DOHH2 (cell line): ENCODE data around the gene SLC2A4.

ENCODE experiments used
- H3F3A ChIP-seq: fragments of 200-600 bp; sonication (generic), shearing (Covaris generic); 2 replicates; pipeline ENCODE4 v1.6.0; 2016; ENCODE audit warnings: antibody characterized with exemption, mild to moderate bottlenecking; ENCODE audit not compliant: control insufficient read depth, insufficient read depth
- H3K27ac ChIP-seq: fragments of 200-600 bp; sonication (generic); 2 replicates; pipeline ENCODE4 v1.5.1; 2014; ENCODE audit warnings: low read depth, mild to moderate bottlenecking, low read length, moderate library complexity
- H3K27me3 ChIP-seq: fragments of 200-600 bp; sonication (generic); 2 replicates; pipeline ENCODE4 v1.6.1; 2014; ENCODE audit warnings: mild to moderate bottlenecking, low read length, mixed read lengths; ENCODE audit not compliant: control insufficient read depth
- H3K36me3 ChIP-seq: fragments of 200-600 bp; sonication (generic); 2 replicates; pipeline ENCODE4 v1.6.1; 2014; ENCODE audit warnings: mild to moderate bottlenecking, low read length, moderate library complexity, mixed read lengths; ENCODE audit not compliant: control insufficient read depth
- H3K4me1 ChIP-seq: fragments of 200-600 bp; sonication (generic); 2 replicates; pipeline ENCODE4 v1.6.1; 2014; ENCODE audit warnings: mild to moderate bottlenecking, low read length, mixed read lengths; ENCODE audit not compliant: control insufficient read depth
- H3K4me2 ChIP-seq: fragments of 200-600 bp; sonication (generic); 2 replicates; pipeline ENCODE4 v1.6.0; 2014; ENCODE audit warnings: mild to moderate bottlenecking, low read length, moderate library complexity
- H3K4me3 ChIP-seq: fragments of 200-600 bp; sonication (generic); 2 replicates; pipeline ENCODE4 v1.5.1; 2014; ENCODE audit warnings: mild to moderate bottlenecking, low read length, mixed read lengths
- H3K79me2 ChIP-seq: fragments of 200-600 bp; sonication (generic); 2 replicates; pipeline ENCODE4 v1.6.1; 2014; ENCODE audit warnings: mild to moderate bottlenecking, low read length, mixed read lengths; ENCODE audit not compliant: control insufficient read depth
- H3K9me2 ChIP-seq: fragments of 200-600 bp; sonication (generic); replicated peaks from 2 replicates; pipeline ENCODE4 v1.6.1; 2014; ENCODE audit warnings: mild to moderate bottlenecking, low read length, mixed read lengths; ENCODE audit not compliant: control insufficient read depth
- H3K9me3 ChIP-seq: fragments of 200-600 bp; sonication (generic); 2 replicates; pipeline ENCODE4 v1.6.1; 2014; ENCODE audit warnings: antibody characterized with exemption, low read length, mixed read lengths; ENCODE audit not compliant: control insufficient read depth, insufficient read depth
- H4K20me1 ChIP-seq: fragments of 200-600 bp; sonication (generic); 2 replicates; pipeline ENCODE4 v1.6.0; 2014; ENCODE audit warnings: low read depth, mild to moderate bottlenecking, antibody characterized with exemption, low read length, moderate library complexity; ENCODE audit not compliant: control insufficient read depth, insufficient read depth
- EZH2phosphoT487 ChIP-seq: fragments of 200-600 bp; sonication (generic); IDR thresholded peaks from 2 replicates; pipeline ENCODE4 v1.6.1; 2017; ENCODE audit warnings: borderline replicate concordance, mild to moderate bottlenecking, antibody characterized with exemption, low read length, moderate library complexity, mixed read lengths
- TF ChIP-seq, protein P1 (sequence below): fragments of 200-600 bp; sonication (generic); IDR thresholded peaks from one replicate; pipeline ENCODE4 v1.5.1; 2014; ENCODE audit warnings: antibody characterized with exemption, mild to moderate bottlenecking, low read depth, low read length; ENCODE audit not compliant: poor library complexity, severe bottlenecking

SLC2A4 gene

DNA sequence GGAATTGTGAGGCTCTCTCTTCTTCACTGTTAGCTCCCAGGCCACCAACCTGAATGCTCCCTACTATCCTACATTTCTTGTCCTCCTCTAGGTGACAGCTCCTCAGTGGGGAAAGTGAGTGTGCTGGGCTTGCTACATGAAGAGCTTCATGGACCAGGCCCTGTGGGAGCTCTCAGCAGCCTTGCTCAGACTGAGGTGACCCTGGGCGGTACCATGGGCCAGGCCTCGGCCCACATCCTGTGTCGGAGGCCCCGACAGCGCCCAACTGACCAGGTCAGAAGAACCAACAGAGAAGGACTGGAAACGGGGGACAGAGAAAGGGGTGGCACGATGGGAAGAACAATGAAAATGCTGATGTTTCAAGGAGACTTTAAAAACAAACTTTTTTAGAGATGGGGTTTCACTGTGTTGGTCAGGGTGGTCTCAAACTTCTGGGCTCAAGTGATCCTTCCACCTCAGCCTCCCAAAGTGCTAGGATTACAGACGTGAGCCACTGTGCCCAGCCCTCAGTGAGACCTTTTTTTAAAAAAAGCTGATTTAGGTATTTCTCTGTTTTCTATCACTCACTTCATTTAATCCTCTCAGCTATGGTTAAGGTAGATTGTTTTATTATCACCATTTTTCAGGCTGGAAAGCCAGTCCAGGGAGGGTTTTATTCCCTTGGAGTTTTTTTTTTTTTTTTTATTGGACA is 24.6 kb upstream of the SLC2A4 start:
- peaks cover 54% of the 10 kb centered on the region for H3K36me3 ChIP-seq
- H3K4me2 ChIP-seq = no peak overlapping the region
- H3K79me2 ChIP-seq = peaks cover 18% of the 10 kb centered on the region
- H3K27ac ChIP-seq = no peak overlapping the region
- H3K9me3 ChIP-seq = no peaks in the 10 kb centered on the region
- no peaks in the 10 kb centered on the region for H4K20me1 ChIP-seq
- TF ChIP-seq EZH2phosphoT487 = no peak
- TF ChIP-seq, protein P1, sequence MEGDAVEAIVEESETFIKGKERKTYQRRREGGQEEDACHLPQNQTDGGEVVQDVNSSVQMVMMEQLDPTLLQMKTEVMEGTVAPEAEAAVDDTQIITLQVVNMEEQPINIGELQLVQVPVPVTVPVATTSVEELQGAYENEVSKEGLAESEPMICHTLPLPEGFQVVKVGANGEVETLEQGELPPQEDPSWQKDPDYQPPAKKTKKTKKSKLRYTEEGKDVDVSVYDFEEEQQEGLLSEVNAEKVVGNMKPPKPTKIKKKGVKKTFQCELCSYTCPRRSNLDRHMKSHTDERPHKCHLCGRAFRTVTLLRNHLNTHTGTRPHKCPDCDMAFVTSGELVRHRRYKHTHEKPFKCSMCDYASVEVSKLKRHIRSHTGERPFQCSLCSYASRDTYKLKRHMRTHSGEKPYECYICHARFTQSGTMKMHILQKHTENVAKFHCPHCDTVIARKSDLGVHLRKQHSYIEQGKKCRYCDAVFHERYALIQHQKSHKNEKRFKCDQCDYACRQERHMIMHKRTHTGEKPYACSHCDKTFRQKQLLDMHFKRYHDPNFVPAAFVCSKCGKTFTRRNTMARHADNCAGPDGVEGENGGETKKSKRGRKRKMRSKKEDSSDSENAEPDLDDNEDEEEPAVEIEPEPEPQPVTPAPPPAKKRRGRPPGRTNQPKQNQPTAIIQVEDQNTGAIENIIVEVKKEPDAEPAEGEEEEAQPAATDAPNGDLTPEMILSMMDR = no peak
- no peaks in the 10 kb centered on the region for H3K9me2 ChIP-seq
- peaks cover 14% of the 10 kb centered on the region for H3K27me3 ChIP-seq
- H3F3A ChIP-seq = peaks cover 6% of the 10 kb centered on the region; the same call in 1 of the 2 replicates
- no peak overlapping the region for H3K4me3 ChIP-seq
- peaks cover 19% of the 10 kb centered on the region for H3K4me1 ChIP-seq

DNA sequence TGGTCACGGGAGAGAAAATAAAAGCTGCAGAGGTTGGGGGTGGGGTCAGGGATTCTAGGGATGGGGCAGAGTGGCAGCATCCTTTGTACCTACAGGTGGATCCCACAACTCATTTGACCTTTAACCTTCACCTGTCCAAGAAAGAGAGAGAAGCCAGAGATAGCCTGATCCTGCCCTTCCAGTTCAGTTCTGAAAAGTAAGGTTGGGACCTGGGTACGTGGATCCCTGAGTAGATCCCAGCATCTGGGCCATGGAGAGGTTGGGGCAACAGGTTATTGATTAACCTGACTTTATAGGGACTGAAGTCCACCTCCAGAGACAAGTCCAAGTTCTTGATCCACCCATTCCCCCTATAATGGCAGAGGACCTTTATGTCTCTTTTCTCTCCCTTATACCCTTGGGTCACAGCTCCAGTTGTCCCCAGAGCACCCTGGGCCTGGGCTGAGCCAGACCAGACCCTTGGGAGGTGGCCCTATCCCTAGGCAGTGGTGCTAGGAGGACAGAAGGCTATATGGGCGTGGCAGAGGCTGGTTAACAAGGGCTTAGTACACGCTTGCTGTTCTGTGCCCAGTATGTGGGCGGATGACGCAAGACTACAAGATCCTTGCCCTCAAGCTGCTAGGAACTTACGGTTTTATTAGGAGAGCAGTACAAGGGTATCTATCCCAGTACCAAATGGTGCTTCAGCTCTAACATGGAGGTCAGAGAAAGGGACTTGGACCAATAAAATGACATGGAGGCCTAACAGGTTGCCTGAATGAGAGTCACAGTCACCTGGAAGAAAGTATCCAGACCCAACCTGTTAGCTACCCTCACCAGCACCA is 22.6 kb upstream of the SLC2A4 start:
- Histone ChIP-seq H3K9me3 (no peaks in the 10 kb centered on the region), H3K9me2 (no peaks in the 10 kb centered on the region), H3K27me3 (peaks cover 32% of the 10 kb centered on the region), H3K79me2 (peaks cover 4% of the 10 kb centered on the region), H3F3A (peaks cover 6% of the 10 kb centered on the region; the same call in 1 of the 2 replicates), H3K4me1 (peaks cover 31% of the 10 kb centered on the region), H3K36me3 (peaks cover 44% of the 10 kb centered on the region), H3K27ac (no peak overlapping the region), H3K4me3 (no peak overlapping the region), H4K20me1 (no peaks in the 10 kb centered on the region), H3K4me2 (no peak overlapping the region)
- no peak for TF ChIP-seq EZH2phosphoT487
- TF ChIP-seq, protein P1 = no peak

DNA sequence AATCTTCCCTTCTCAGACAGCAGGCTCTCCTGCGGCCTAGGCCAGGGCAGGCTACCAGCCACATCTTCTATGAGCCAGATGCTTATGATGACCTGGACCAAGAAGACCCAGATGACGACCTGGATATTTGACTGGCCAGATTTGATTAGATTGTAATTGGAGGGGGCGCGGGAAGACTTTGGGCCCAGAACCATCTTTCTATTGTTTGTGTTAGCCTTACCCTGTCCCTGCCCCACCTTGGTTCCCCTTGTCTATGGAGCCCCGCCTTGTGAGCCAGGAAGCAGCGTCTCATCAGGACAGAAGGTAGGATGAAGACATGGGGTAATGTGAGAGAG is 22.0 kb upstream of the SLC2A4 start:
- H3K27me3 ChIP-seq = peaks cover 32% of the 10 kb centered on the region
- no peak overlapping the region for H3K4me3 ChIP-seq
- H3F3A ChIP-seq = peaks cover 6% of the 10 kb centered on the region; the same call in 1 of the 2 replicates
- H3K27ac ChIP-seq = no peak overlapping the region
- no peaks in the 10 kb centered on the region for H3K9me3 ChIP-seq
- TF ChIP-seq, protein P1 = no peak
- no peak for TF ChIP-seq EZH2phosphoT487
- no peak overlapping the region for H3K4me2 ChIP-seq
- peaks cover 38% of the 10 kb centered on the region for H3K36me3 ChIP-seq
- H3K79me2 ChIP-seq = no peaks in the 10 kb centered on the region; the same call in 1 of the 2 replicates
- no peaks in the 10 kb centered on the region for H3K9me2 ChIP-seq
- peaks cover 31% of the 10 kb centered on the region for H3K4me1 ChIP-seq
- H4K20me1 ChIP-seq = no peaks in the 10 kb centered on the region
